Vagina (tissue), 2 donors: ENCODE results near the gene CENPB. TPM values are rescaled to one million over a fixed set of nuclear protein-coding genes. Genes with fewer than 3 reads are reported as not detected.

Experiments used
- DNase-seq, 2 donors: peaks; one replicate each; pipeline ENCODE4 v3.0.0-alpha.2; 2017; ENCODE audit errors: extremely low spot score in 2 of 2
- H3K27ac ChIP-seq: fragments of 200-600 bp; sonication (generic); one replicate; pipeline ENCODE4 v1.5.1; 2019
- H3K27me3 ChIP-seq: fragments of 200-600 bp; sonication (generic); one replicate; pipeline ENCODE4 v1.5.1; 2019
- H3K36me3 ChIP-seq, 2 donors: fragments of 200-600 bp; sonication (generic); one replicate each; pipeline ENCODE4 v1.5.1; 2017 to 2019
- H3K4me1 ChIP-seq: fragments of 200-600 bp; sonication (generic); one replicate; pipeline ENCODE4 v1.5.1; 2019
- H3K4me3 ChIP-seq, 2 donors: fragments of 200-600 bp; sonication (generic); 1 replicate in 1 of 2; 2 replicates in 1 of 2; pipeline ENCODE4 v1.5.1; 2016 to 2019
- H3K9me3 ChIP-seq: fragments of 200-600 bp; sonication (generic); one replicate; pipeline ENCODE4 v1.5.1; 2019
- CTCF ChIP-seq, 3 experiments: fragments of 450-650 bp in 2 of 3; fragments of 200-600 bp in 1 of 3; sonication (generic) in 1 of 3; IDR thresholded peaks; one replicate each; pipeline ENCODE4 v1.5.1; 2017 to 2019; ENCODE audit warnings: antibody characterized with exemption in 3 of 3, mild to moderate bottlenecking in 2 of 3, moderate library complexity in 2 of 3
- POLR2A ChIP-seq, 2 donors: fragments of 450-650 bp; IDR thresholded peaks; one replicate each; pipeline ENCODE4 v1.6.1; 2017; ENCODE audit warnings: antibody characterized with exemption in 2 of 2, mild to moderate bottlenecking in 2 of 2, moderate library complexity in 2 of 2
- POLR2AphosphoS5 ChIP-seq, 2 donors: sonication (generic); formaldehyde crosslinking; IDR thresholded peaks; one replicate each; pipeline ENCODE4 v1.9.0; 2017; ENCODE audit warnings: antibody characterized with exemption in 2 of 2, mild to moderate bottlenecking in 2 of 2, low read depth in 1 of 2; ENCODE audit not compliant: insufficient read depth in 1 of 2
- intact Hi-C: fragments of 100-400 bp; cut with DNase I; formaldehyde crosslinking; loops from one replicate; pipeline ENCODE4 v1.15.1; 2023
- total RNA-seq: library from RNA; depleted of rRNA; stranded (reverse); fragments of >200 nt; gene quantifications from one replicate; pipeline ENCODE4 v1.2.3, GENCODE V29; 2016

CENPB gene
- total RNA-seq, 1 donor from 2014 or later, result 62.9 TPM

GRCh38 chr20:3741836-3742458, 44.6 kb downstream of the CENPB start:
- no peaks in the 10 kb centered on the region for H3K9me3 ChIP-seq
- DNase-seq, result no peak
- peaks cover 17% of the 10 kb centered on the region for H3K4me1 ChIP-seq
- intact Hi-C loops, result no loop called here
- no peak for TF ChIP-seq CTCF (IDR thresholded peaks at IDR 0.05)
- TF ChIP-seq POLR2A (IDR thresholded peaks at IDR 0.05), result no peak
- TF ChIP-seq POLR2AphosphoS5 (IDR thresholded peaks at IDR 0.05; ENCODE audit: insufficient read depth in 1 of 2, low read depth in 1 of 2), result no peak
- H3K27me3 ChIP-seq, result no peaks in the 10 kb centered on the region
- H3K27ac ChIP-seq, result no peak overlapping the region
- no peak overlapping the region for H3K4me3 ChIP-seq
- no peaks in the 10 kb centered on the region for H3K36me3 ChIP-seq

DNA sequence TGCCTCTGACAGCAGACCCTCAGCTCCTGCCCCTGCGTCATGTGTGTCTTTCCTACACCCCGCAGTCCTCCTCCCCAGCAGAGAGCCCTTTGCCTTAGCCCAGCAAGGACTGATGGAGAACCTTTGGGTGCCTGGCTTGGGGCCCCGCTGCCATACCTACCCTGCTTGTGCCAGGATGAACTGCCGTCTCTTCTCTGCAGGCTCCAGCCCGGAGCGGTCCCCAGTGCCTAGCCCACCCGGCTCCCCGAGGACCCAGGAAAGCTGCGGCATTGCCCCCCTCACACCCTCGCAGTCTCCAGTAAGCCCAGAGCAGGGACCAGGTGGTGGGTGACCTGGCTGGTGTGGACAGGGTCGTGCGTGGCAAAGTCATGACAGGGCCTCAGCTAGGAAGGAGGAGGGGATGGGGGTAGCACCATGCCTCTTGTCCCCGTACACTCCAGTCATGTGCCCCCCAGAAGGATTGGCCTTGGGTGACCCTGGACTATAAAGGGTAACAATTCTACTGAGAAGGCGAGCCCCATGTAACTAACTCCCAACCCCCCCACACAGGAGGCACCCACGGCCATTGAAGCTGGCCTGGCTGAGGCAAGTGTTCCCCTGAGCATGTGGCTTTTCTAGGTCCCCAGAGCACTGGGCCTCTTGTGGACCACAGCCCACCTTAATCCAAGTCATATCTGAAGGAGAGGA, 45.8 kb downstream of the CENPB start:
- TF ChIP-seq CTCF (IDR thresholded peaks at IDR 0.05), result no peak
- no peak for TF ChIP-seq POLR2AphosphoS5 (IDR thresholded peaks at IDR 0.05; ENCODE audit: insufficient read depth in 1 of 2, low read depth in 1 of 2)
- intact Hi-C loops, result no loop called here
- H3K4me3 ChIP-seq, result no peak overlapping the region
- H3K27me3 ChIP-seq, result no peaks in the 10 kb centered on the region
- DNase-seq, result no peak
- H3K4me1 ChIP-seq, result peaks cover 22% of the 10 kb centered on the region
- no peak overlapping the region for H3K27ac ChIP-seq
- no peaks in the 10 kb centered on the region for H3K36me3 ChIP-seq
- no peaks in the 10 kb centered on the region for H3K9me3 ChIP-seq

GRCh38 chr20:3739926-3740451, 46.6 kb downstream of the CENPB start:
- intact Hi-C loops, result no loop called here
- H3K27ac ChIP-seq, result peak overlapping the region; percentile 36
- H3K4me3 ChIP-seq, result no peak overlapping the region
- TF ChIP-seq POLR2AphosphoS5 (IDR thresholded peaks at IDR 0.05; ENCODE audit: insufficient read depth in 1 of 2, low read depth in 1 of 2), result no peak
- TF ChIP-seq POLR2A (IDR thresholded peaks at IDR 0.05), result no peak
- no peak for TF ChIP-seq CTCF (IDR thresholded peaks at IDR 0.05)
- peaks cover 23% of the 10 kb centered on the region for H3K4me1 ChIP-seq
- H3K9me3 ChIP-seq, result no peaks in the 10 kb centered on the region
- DNase-seq, result no peak
- no peaks in the 10 kb centered on the region for H3K27me3 ChIP-seq
- no peaks in the 10 kb centered on the region for H3K36me3 ChIP-seq

- H3K36me3 ChIP-seq, result no peaks in the 10 kb centered on the region
- peaks cover 23% of the 10 kb centered on the region for H3K4me1 ChIP-seq
- intact Hi-C loops, result no loop called here
- H3K27ac ChIP-seq, result peak overlapping the region; percentile 36
- no peak for DNase-seq
- H3K4me3 ChIP-seq, result no peak overlapping the region
- no peaks in the 10 kb centered on the region for H3K9me3 ChIP-seq
- TF ChIP-seq POLR2A (IDR thresholded peaks at IDR 0.05), result no peak
- no peak for TF ChIP-seq CTCF (IDR thresholded peaks at IDR 0.05)
- peak in 1 of 2 donors; percentile 44 for TF ChIP-seq POLR2AphosphoS5 (IDR thresholded peaks at IDR 0.05; ENCODE audit: insufficient read depth in 1 of 2, low read depth in 1 of 2)
- H3K27me3 ChIP-seq, result no peaks in the 10 kb centered on the region
Measured at GRCh38 chr20:3739054-3739925, 47.2 kb downstream of the CENPB start.
